BE2C (cell line): ENCODE results near the gene A2ML1. TPM values are rescaled to one million over a fixed set of nuclear protein-coding genes. Genes with fewer than 3 reads are reported as not detected.

Experiments
- DNase-seq: peaks from one replicate; pipeline ENCODE4 v3.0.0-alpha.2; 2020
- H3K27me3 ChIP-seq: fragments of 250-450 bp; sonication (Bioruptor Pico); 2 replicates; pipeline ENCODE4 v1.5.1; 2020; ENCODE audit warnings: mild to moderate bottlenecking
- H3K36me3 ChIP-seq: fragments of 250-450 bp; sonication (Bioruptor Pico); 2 replicates; pipeline ENCODE4 v1.5.1; 2020; ENCODE audit warnings: mild to moderate bottlenecking
- H3K4me1 ChIP-seq: fragments of 250-450 bp; sonication (Bioruptor Pico); 2 replicates; pipeline ENCODE4 v1.5.1; 2020
- H3K4me3 ChIP-seq: 2 replicates; pipeline ENCODE4 v1.5.1; 2011; ENCODE audit warnings: low read depth, low read length
- H3K9me3 ChIP-seq: fragments of 250-450 bp; sonication (Bioruptor Pico); 2 replicates; pipeline ENCODE4 v1.5.1; 2020
- polyA plus RNA-seq: library from polyadenylated mRNA; unstranded; fragments of >200 nt; gene quantifications from one replicate; pipeline ENCODE4 v1.2.1, GENCODE V29; 2012; ENCODE audit warnings: low read depth, missing spikeins; ENCODE audit not compliant: insufficient read length, insufficient read depth
- TF ChIP-seq, protein P1 (sequence below): IDR thresholded peaks from 2 replicates; pipeline ENCODE4 v1.5.1; 2012; ENCODE audit warnings: mild to moderate bottlenecking, low read depth, low read length

Gene A2ML1
- polyA plus RNA-seq: 0.22 TPM

DNA sequence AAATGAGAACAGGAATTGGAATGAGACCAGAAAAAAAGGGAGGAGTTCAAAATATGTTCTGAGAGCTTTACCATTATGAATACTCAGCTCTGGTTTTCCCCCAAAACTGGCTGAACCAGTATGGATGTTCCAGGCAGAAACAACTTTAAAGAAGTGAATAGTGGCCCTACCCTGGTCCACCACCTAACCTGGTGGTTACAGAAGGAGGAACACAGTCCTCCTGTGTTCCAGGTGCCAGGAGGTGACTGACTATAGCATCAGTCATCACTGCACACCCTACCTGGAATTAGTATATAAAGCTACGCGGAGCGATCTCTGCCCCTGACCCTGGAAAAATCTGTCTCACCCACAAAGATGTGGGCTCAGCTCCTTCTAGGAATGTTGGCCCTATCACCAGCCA lies at the start of gene A2ML1:
A2ML1 (plus strand) TSS at position 324 of the 400 bp plus-strand sequence; CDS start at position 355, 31 bp downstream.
- DNase-seq: no peak
- Histone ChIP-seq H3K4me1 (no peaks in the 10 kb centered on the region), H3K27me3 (no peaks in the 10 kb centered on the region), H3K9me3 (no peaks in the 10 kb centered on the region), H3K4me3 (no peak within 1 kb of the TSS), H3K36me3 (no peaks in the 10 kb centered on the region)
- TF ChIP-seq, protein P1, sequence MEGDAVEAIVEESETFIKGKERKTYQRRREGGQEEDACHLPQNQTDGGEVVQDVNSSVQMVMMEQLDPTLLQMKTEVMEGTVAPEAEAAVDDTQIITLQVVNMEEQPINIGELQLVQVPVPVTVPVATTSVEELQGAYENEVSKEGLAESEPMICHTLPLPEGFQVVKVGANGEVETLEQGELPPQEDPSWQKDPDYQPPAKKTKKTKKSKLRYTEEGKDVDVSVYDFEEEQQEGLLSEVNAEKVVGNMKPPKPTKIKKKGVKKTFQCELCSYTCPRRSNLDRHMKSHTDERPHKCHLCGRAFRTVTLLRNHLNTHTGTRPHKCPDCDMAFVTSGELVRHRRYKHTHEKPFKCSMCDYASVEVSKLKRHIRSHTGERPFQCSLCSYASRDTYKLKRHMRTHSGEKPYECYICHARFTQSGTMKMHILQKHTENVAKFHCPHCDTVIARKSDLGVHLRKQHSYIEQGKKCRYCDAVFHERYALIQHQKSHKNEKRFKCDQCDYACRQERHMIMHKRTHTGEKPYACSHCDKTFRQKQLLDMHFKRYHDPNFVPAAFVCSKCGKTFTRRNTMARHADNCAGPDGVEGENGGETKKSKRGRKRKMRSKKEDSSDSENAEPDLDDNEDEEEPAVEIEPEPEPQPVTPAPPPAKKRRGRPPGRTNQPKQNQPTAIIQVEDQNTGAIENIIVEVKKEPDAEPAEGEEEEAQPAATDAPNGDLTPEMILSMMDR: no peak

DNA sequence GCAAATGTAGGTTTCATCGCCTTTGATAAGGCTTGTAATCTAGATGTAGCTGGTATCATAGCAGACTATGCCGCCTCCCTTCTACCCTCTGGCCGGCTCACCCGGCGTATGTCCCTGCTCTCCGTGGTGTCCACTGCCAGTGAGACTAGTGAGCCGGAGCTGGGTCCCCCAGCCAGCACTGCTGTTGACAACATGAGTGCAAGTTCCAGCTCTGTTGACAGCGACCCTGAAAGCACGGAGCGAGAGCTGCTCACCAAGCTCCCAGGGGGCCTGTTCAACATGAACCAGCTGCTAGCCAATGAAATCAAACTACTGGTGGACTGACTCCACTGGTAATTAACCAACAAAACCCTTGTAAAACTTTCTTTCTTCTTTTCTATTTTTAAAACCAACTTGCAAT lies 49.0 kb upstream of the A2ML1 start:
- Histone ChIP-seq H3K36me3 (no peaks in the 10 kb centered on the region), H3K4me1 (no peaks in the 10 kb centered on the region), H3K4me3 (0 out of 2 replicates have a peak overlapping the region, but pooled peaks have one; percentile 4), H3K27me3 (no peaks in the 10 kb centered on the region), H3K9me3 (no peaks in the 10 kb centered on the region)
- DNase-seq: peak; percentile 32
- TF ChIP-seq, protein P1: no peak

DNA sequence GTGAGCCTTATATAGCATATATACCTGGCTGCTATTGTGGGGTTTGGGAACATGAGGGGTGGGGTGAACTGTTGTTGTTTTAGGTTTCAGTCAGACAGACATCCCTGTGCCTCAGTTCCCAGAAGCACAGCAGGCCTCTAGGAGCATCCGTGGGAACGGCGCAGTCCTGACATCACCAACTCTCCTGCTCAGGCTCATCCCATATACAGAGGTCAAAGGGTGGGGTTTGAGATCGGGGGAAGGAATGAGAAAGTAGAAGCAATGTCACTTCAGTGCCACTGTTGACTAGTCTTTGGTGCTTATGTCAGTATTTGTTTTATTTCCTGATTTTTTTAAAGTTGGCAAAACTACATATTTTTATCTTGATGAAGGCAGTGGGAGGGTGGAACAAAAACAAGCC lies 43.1 kb upstream of the A2ML1 start:
- no peaks in the 10 kb centered on the region for H3K27me3 ChIP-seq
- no peaks in the 10 kb centered on the region for H3K4me1 ChIP-seq
- no peak for DNase-seq
- H3K9me3 ChIP-seq: no peaks in the 10 kb centered on the region
- H3K36me3 ChIP-seq: no peaks in the 10 kb centered on the region; the same call in 1 of the 2 replicates
- TF ChIP-seq, protein P1: no peak
- no peak overlapping the region for H3K4me3 ChIP-seq

DNA sequence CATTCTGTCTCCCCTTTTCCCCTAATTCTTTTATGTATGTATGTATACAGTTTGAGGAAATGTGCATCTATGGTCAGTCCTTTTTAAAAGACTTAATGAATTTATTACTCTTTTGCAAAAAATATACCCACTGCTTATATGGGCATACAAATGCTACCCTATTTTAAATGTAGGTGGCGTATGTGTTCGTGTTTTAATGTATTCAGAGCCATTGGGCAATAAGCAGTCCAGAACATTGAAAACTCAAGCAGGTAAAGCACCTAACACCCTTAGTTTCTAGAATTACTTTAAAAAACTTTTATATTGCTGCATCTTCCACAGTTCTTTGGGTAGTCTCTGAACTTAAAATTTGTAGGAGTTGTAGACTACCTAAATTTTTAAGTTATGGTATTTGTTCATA lies 42.6 kb upstream of the A2ML1 start:
- H3K4me1 ChIP-seq: no peaks in the 10 kb centered on the region
- no peaks in the 10 kb centered on the region; the same call in 1 of the 2 replicates for H3K36me3 ChIP-seq
- no peak for DNase-seq
- TF ChIP-seq, protein P1: no peak
- H3K9me3 ChIP-seq: no peaks in the 10 kb centered on the region
- no peaks in the 10 kb centered on the region for H3K27me3 ChIP-seq
- no peak overlapping the region for H3K4me3 ChIP-seq

DNA sequence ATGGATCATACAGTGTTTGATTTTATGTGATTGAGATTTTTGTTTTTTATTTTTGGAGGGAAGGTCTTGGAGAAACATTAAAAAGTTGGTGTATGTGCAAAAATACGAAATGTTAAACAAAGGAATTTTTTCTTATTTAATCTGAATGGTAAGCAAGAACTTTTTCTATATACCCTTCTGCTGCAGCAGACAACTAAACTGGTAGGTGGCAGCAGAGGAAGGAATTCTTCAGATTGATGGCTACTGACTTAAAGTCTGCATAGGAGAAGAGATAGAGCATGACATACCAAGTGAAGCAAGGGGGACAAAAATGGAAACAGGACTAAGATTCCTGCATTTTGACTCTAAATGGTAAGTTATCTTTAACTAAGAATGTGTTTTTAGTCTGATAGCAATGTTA lies 42.0 kb upstream of the A2ML1 start:
- no peaks in the 10 kb centered on the region for H3K9me3 ChIP-seq
- no peaks in the 10 kb centered on the region; the same call in 1 of the 2 replicates for H3K36me3 ChIP-seq
- TF ChIP-seq, protein P1: peak; percentile 34
- no peaks in the 10 kb centered on the region for H3K4me1 ChIP-seq
- H3K27me3 ChIP-seq: no peaks in the 10 kb centered on the region
- DNase-seq: no peak
- H3K4me3 ChIP-seq: no peak overlapping the region

DNA sequence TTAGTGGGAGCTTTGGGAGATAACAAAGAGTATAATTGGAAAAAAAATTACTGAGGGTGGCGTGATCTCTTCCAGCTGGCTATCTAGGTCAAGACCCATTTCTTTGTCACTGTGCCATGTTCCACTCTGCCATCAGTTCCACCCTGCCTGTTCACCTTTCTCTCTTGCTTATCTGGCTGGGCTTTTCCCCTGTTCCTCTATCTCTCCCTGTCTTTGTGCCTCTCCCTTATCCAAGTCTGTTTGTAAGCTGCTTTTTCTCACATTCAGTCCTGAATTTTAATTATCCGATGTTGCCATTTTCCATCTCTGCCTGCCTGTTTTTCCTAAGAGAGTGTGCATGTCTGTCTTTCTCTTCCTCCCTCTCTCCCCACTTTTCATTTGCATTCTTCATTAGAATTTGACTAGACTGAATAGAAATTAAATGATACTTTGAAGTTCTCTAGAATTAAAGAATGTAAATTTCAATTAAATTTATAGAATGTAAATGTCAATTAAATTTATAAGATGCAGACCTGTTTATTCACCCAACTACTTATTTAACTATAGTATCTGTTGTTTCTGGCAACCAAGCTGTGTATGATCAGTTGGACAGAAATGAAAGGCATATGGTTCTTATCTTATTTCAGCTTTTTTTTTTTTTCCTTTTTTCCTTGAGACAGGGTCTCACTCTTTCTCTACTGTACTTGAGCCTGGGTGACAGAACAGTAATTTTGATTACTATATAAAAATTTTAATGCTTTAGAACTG lies 40.9 kb upstream of the A2ML1 start:
- Histone ChIP-seq H3K9me3 (no peaks in the 10 kb centered on the region), H3K36me3 (no peaks in the 10 kb centered on the region; the same call in 1 of the 2 replicates), H3K4me3 (no peak overlapping the region), H3K4me1 (no peaks in the 10 kb centered on the region), H3K27me3 (no peaks in the 10 kb centered on the region)
- no peak for DNase-seq
- TF ChIP-seq, protein P1: no peak
